Activated CD8-positive, alpha-beta memory T cell treated with anti-CD3 and anti-CD28 coated beads, Interleukin-2, amount 50 U/mL, for 48 hours (primary cell): ENCODE results near the gene CDK5R1.

ENCODE experiments used
- DNase-seq: peaks from one replicate; pipeline ENCODE4 v3.0.0-alpha.2; 2020

CDK5R1 gene

GRCh38 chr17:32493976-32494513, 7.3 kb downstream of the CDK5R1 start:
- DNase-seq: no peak

- no peak for DNase-seq
Measured at GRCh38 chr17:32494621-32495358, 8.0 kb downstream of the CDK5R1 start.

- DNase-seq: no peak
Measured at GRCh38 chr17:32495359-32496231, 8.8 kb downstream of the CDK5R1 start.

- no peak for DNase-seq
Measured at GRCh38 chr17:32496395-32497073, 9.7 kb downstream of the CDK5R1 start.

- DNase-seq: no peak
Measured at GRCh38 chr17:32497431-32498205, 10.8 kb downstream of the CDK5R1 start.

GRCh38 chr17:32498391-32498790, 11.6 kb downstream of the CDK5R1 start:
- no peak for DNase-seq

- DNase-seq: no peak
Measured at GRCh38 chr17:32502013-32502412, 15.2 kb downstream of the CDK5R1 start.

GRCh38 chr17:32502710-32503109, 15.9 kb downstream of the CDK5R1 start:
- DNase-seq: no peak

GRCh38 chr17:32503251-32504165, 16.7 kb downstream of the CDK5R1 start:
- DNase-seq: no peak

- DNase-seq: no peak
Measured at GRCh38 chr17:32504166-32504990, 17.6 kb downstream of the CDK5R1 start.

GRCh38 chr17:32508926-32509325, 22.1 kb downstream of the CDK5R1 start:
- no peak for DNase-seq

- DNase-seq: no peak
Measured at GRCh38 chr17:32510466-32510865, 23.7 kb downstream of the CDK5R1 start.

- DNase-seq: no peak
Measured at GRCh38 chr17:32512328-32512727, 25.5 kb downstream of the CDK5R1 start.

- no peak for DNase-seq
Measured at GRCh38 chr17:32513579-32513978, 26.8 kb downstream of the CDK5R1 start.

- DNase-seq: no peak
Measured at GRCh38 chr17:32514606-32515005, 27.8 kb downstream of the CDK5R1 start.

- no peak for DNase-seq
Measured at GRCh38 chr17:32515677-32516383, 29.0 kb downstream of the CDK5R1 start.

- no peak for DNase-seq
Measured at GRCh38 chr17:32516450-32516849, 29.7 kb downstream of the CDK5R1 start.

- DNase-seq: no peak
Measured at GRCh38 chr17:32516940-32517701, 30.3 kb downstream of the CDK5R1 start.

GRCh38 chr17:32517982-32518381, 31.2 kb downstream of the CDK5R1 start:
- DNase-seq: no peak
